T-helper 1 cell (primary cell): ENCODE data around the gene RFTN2.
"Not testable (repeated sequence)": the region's sequence is repeated elsewhere in the genome, so short reads cannot be mapped to it uniquely, and the experiment has no call there.

Experiments used
- DNase-seq, 5 donors: peaks; one replicate each; pipeline ENCODE4 v3.0.0-alpha.2; 2012 to 2020

RFTN2 gene

DNA sequence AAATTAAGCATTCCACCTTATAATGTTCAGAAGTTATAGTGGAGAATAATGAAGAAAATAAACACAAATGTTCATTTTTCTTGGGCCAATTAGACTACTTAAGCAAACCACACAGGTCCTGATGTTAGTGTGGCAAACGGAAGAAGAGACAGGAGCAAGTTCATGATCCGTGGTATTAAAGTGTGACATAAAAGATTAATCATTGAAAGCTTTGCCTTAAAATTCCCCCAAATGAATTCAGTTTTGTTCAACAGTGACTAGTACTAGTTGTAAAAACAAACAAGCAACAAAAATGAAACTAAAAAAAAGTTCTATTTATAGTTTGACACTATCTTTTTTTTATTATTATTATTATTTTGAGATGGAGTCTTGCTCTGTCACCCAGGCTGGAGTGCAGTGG, 73.7 kb downstream of the RFTN2 start:
- DNase-seq: no peak

DNA sequence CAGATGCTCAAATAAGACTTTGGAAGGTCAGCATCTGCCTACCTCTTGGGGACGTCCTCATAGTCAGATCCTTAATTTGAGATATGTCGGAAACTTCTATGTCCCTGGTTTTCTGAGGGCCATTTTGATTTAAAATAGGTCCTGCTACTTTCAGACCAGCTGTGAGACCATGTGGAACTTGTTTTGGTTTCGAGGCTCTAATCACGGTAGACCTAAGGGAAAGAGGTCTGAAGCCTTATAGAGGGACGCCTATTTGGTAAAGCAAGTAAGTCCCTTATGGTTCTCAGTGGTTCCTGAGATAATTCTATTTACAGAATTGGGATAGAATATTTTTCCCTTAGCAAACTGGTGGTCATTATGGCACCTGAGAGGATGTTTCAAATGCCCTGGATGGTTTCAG, 75.1 kb downstream of the RFTN2 start:
- no peak for DNase-seq

DNA sequence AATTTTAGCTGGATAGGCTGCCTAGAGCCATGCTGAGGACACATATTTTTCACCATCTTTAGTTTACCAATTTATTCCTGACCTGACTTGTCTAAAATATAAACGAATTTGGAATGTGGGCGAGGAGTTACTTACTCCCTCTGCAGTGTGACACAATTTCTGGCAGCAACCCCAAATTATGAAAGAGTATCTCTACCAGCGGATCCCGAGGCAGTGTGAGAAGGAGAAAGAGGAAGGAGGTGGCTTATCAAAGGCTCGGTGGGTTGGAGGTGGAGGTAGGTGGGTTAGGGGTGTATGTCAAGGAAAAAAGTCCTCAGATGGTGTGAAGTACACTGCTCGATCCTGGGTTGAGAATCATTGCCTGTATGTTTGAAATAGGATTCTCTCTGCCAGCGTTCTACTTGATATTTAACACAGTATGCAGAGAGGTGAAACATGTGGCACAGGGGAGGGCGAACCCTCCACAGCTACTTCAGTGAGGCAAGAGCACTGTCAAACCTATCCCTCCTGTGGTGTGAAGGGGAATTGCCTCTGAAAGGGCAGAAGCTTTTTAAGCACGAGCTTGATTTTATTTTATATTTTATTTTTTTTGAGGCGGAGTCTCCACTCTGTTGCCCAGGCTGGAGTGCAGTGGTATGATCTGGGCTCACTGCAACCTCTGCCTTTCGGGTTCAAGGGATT, 76.0 kb downstream of the RFTN2 start:
- peak in 2 of 5 donors; percentile 15 to 17 for DNase-seq

DNA sequence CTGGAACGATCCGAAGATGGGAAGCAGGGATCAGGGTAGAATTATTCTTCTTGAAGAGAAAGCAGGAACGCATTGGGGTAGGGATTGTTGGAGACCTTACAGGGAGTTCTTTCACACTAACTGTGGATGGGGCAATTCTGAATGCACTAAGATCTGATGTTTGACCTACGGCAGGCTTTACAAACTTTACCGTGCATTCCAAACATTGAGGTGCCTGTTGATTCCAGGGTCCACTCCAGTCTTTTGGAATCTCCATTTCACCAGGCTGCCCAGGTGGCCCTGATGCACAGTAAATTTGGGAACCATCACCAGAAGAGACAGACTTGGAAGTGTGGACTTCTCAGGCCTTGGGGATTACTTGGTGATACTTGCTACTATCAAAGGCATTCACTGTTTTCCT, 76.9 kb downstream of the RFTN2 start:
- no peak for DNase-seq

DNA sequence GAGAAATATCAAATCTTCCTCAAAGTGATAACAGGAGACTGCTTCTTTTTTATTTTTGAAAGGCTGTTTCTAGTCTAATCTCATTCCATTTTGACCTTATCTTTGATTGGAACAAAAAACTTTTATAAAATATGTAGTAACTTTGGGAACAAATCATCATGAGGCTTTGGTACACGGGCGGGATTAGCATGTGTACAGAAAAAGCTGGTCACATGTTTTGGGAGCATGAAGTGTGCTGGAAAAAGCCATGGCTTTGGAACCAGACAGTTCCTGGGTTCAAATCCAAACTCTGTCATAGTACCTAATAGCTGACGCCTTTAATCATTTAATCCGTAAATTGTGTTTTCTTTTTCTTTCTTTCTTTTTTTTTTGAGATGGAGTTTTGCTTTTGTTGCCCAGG, 78.2 kb downstream of the RFTN2 start:
- DNase-seq: no peak

DNA sequence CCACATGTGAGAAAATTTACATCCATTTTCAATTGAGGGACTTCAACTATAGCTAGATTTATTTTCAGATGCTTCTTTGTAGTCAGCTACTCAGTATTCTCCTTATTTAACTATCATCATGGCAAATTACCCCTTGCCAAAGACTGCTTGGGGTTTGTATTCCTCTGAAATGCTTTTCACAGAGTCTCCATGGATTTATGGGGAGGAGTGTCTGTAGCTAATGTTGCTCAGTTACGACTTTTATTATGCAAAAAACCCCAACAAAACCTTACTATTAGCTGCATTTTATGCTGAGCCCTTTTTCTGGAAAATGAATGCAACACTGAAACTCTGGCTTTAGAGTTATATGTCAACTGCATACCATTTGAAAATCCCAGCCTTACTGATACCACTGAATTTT, 78.6 kb downstream of the RFTN2 start:
- no peak for DNase-seq

DNA sequence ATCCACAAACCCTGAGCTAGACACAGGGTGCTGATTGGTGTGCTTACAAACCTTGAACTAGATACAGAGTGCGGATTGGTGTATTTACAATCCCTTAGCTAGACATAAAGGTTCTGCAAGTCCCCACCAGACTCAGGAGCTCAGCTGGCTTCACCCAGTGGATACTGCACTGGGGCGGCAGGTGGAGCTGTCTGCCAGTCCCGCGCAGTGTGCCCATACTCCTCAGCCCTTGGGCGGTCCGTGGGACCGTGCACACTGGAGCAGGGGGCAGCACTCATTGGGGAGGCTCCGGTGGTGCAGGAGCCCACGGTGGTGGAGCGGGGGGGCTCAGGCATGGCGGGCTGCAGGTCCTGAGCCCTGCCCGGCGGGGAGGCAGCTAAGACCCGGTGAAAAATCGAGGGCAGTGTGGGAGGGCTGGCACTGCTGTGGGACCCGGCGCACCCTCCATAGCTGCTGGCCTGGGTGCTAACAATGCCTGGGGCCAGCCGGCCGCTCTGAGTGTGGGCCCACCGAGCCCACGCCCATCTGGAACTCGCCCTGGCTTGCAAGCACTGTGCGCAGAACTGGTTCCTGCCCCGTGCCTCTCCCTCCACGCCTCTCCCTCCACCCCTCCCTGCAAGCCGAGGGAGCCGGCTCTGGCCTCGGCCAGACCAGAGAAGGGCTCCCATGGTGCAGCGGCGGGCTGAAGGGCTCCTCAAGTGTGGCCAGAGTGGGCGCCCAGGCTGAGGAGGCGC, 83.9 kb downstream of the RFTN2 start:
- DNase-seq: no peak

DNA sequence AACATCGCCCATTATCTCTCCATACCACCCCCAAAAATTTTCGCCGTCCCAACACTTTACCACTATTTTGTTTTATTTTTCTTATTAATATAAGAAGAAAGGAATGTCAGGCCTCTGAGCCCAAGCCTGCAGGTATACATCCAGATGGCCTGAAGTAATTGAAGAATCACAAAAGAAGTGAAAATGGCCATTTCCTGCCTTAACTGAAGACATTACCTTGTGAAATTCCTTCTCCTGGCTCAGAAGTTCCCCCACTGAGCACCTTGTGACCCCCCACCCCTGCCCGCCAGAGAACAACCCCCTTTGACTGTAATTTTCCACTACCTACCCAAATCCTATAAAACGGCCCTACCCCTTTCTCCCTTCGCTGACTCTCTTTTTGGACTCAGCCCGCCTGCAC, 88.1 kb downstream of the RFTN2 start:
- DNase-seq: not testable (repeated sequence)

DNA sequence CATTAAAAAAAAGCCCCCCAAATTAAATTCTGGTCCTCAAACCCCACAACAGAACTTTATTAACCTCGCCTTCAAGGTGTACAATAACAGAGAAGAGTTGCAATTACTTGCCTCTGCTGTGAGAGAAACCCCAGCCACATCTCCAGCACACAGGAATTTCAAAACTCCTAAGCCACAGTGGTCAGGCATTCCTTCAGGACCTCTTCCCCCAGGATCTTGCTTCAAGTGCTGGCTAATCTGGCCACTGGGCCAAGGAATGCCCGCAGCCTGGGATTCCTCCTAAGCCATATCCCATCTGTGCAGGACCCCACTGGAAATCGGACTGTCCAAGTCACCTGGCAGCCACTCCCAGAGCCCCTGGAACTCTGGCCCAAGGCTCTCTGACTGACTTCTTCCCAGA, 95.2 kb downstream of the RFTN2 start:
- not testable (repeated sequence) for DNase-seq

DNA sequence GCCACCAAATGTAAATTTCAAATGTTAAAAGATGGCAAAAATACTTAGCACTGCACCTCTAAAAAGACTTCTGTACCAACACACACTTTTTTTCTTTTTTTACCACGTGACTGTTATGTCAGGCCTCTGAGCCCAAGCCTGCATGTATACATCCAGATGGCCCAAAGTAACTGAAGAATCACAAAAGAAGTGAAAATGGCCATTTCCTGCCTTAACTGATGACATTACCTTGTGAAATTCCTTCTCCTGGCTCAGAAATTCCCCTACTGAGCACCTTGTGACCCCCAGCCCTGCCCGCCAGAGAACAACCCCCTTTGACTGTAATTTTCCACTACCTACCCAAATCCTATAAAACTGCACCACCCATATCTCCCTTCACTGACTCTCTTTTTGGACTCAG, 97.1 kb downstream of the RFTN2 start:
- DNase-seq: not testable (repeated sequence)

DNA sequence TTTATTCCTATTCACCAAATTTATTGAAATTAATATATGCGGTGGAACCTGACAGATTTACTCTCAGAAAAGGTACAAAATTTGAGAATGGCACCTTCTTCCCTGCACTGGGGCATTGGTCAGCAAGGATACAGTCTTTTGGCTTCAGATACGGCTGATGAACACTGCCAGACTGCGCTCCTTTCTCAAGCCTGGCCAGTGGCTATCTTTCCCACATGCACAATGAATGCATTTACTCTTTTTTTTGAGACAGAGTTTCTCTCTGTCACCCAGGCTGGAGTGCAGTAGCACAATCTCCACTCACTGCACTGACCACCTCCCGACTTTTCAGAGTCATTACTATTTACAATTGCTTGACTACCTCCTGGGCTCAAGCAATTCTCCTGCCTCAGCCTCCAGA, 97.9 kb downstream of the RFTN2 start:
- no peak for DNase-seq

DNA sequence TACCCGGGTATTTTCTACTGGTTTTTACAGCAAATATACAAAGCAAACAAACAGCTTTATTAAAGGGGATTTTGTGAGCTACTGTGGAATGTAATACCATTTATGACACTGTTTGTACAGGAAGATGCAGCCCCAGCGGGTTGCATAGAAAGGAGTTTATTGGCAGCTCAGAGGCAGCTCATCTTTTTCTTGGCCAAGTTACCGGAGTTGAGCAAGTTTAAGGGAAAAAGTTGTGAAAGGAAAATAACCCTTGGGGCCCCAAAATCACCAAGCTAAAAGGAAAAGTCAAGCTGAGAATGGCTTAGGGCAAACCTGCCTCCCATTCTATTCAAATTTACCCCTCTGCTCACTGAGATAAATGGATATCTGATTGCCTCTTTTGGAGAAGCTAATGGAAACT, 98.8 kb downstream of the RFTN2 start:
- DNase-seq: no peak

DNA sequence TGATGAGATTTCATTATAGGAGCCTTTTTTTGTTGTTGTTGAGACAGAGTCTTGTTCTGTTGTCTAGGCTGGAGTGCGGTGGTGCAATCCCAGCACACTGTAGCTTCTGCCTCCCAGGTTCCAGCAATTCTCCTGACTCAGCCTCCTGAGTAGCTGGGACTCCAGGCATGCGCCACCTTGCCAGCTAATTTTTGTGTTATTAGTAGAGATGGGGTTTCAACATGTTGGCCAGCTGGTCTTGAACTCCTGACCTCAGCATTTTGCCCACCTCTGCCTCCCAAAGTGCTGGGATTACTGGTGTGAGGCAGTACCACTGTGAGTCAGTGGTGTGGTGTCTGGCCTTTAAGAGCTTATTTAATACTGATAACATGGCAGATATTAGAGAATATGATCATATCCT, 99.4 kb downstream of the RFTN2 start:
- no peak for DNase-seq

DNA sequence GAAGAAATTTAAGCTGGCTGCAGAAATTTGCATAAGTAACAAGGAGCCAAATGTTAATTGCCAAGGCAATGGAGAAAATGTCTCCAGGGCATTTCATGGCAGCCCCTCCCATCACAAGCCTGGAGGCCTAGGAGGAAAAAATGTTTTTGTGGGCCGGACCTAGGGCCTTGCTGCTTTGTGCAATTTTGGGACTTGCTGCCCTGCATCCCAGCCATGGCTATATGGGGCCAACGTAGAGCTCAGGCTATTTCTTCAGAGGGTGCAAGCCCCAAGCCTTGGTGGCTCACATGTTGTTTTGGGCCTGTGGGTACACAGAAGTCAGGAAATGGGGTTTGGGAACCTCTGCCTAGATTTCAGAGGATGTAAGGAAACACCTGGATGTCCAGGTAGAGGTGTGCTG, 101.8 kb downstream of the RFTN2 start:
- DNase-seq: no peak

DNA sequence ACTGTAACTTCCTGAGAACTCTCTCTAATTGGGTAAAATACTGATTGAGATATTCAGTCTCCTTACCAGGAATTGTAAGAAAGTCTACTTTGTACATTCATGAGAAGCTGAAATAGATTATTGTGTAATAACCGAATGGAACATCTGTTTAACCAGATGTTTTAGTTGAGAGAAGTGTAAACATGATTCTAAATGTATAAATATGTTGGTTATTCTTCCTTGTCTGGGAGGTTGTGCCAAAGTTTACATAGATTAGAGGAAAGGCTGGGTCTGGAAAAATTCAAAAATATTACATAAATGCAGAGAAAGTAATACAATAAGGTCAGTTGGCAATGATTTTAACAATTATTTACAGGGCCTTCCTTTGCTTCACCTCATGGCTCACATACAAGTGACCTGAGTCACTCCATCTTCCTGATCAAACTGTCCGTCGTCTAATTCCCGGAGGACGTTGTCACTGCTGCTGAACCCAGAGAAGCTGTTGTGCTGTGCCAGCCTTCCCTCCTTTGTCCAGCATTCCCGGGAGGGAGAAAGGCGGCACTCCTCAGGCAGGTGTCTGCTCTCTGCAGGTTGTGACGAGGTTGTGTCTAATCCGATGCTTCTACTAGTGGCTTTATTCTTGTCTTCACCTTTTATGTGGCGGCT, 103.6 kb downstream of the RFTN2 start:
- no peak for DNase-seq

DNA sequence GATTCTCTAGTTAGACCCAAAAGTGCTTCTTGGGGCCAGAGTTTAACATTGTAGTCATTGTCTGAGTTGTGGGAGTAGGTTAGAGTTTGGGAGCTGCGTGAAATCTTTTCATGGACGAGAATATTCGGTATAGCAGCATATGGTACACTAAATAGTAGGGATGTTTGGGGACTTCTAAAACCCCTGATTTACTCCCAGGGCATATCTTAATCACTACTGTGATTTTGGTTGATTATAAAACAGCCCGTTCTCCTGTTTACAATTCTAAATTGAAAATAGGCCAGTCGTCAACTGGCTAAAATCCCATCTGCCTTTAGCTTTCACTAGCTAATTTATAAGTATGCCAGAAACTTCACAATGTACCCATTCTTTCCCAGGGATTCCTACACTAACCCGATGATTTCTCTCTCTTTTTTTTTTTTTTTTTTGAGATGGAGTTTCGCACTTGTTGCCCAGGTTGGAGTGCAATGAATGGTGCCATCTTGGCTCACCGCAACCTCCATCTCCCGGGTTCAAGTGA, 115.2 kb downstream of the RFTN2 start:
- no peak for DNase-seq

DNA sequence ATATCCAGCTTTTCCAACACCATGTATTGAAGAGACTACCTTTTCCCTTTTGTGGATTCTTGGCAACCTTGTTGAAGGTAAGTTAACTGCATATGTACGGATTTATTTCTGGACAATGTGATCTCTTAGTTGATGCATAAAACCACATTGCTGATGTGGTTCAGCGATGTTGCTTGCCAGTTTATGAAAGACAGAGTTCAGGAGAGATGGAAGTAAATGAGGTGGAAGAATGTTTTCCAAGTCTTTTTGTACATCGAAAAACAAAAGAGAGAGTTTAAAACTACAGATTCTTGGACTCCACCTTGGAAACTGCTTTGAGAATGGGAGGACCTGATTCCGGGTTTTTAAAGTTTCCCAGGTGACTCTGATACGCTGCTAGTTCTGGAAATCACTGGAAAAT, 115.7 kb downstream of the RFTN2 start:
- DNase-seq: no peak

DNA sequence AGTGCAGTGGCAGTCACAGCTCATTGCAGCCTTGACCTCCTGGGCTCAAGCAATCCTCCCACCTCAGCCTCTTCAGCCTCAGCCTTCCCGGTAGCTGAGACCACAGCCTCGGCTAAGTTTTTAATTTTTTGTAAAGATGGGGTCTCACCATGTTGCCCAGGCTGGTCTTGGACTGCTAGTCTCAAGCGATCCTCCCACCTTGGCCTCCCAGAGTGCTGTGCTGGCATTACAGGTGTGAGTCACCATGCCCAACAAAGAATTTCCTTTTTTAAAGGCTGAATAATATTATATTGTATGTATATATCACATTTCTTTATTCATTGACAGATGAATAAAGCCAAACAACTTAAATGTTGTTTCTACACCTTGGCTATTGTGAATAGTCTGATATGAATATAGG, 117.0 kb downstream of the RFTN2 start:
- no peak for DNase-seq

DNA sequence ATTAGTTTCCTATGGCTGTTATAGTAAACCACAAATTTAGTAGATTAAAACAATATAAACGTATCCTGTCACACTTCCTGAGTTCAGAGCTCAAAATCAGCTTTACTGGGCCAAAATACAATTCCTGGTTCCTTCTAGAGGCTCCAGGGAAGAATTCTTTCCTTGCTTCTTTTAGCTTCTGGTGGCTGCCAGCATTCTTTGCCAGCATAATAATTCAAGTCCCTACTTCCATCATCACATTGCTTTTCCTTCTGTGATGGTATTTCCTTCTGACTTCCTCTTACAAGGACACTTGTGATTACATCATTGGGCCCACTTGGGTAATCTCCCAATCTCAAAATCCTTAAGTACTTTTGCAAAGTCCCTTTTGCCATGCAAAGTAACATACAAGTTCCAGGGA, 118.9 kb downstream of the RFTN2 start:
- no peak for DNase-seq

DNA sequence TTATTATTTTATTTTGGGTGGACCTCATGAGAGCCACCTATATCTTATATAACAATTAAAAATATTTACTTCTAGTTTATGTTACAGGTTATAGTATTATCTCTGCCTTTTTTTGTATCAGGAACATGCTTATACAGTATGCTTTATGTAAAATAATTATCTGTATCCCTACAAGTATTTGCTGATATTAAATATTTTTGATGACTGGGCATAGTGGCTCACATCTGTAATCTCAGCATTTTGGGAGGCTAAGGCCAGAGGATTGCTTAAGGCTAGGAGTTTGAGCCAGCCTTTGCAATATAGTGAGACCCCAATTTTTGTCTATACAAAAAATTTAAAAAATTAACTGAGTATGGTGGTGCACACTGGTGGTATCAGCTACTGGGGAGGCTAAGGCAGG, 119.9 kb downstream of the RFTN2 start:
- no peak for DNase-seq

DNA sequence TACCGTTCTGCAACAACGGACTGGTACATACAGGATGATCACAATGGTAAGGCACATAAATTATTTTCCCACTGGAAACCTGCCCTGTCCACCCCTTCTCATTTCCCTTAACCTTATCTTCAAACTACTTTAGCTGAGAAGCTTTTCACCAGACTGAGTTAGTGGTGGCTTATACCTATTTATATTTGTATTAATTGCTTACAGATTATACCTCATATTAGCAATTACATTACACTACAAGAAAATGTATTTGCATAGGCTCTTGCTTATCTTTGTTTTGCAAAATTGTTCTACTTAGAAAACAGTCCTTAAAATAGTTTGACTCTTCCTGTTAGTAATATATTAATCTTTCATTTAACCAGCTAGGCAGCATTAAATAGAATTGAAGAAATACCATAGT, 124.1 kb downstream of the RFTN2 start:
- not testable (repeated sequence) for DNase-seq

DNA sequence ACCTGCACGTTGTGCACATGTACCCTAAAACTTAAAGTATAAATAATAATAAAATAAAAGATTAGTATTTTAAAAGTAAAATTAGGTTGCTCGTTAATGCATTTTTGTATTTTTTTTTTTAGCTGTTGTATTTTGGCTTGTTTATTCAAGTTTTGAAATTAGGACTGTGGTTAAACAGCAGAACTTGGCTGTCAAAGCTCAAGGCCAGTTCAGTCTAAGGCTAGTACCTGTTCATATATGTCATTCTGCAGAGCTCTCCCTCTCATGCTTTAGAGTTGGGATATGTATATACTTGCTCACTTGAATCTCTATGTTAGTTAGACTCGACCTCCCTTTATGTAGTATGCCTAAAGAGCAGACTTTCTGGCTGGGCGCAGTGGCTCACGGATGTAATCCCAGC, 126.8 kb downstream of the RFTN2 start:
- no peak for DNase-seq

DNA sequence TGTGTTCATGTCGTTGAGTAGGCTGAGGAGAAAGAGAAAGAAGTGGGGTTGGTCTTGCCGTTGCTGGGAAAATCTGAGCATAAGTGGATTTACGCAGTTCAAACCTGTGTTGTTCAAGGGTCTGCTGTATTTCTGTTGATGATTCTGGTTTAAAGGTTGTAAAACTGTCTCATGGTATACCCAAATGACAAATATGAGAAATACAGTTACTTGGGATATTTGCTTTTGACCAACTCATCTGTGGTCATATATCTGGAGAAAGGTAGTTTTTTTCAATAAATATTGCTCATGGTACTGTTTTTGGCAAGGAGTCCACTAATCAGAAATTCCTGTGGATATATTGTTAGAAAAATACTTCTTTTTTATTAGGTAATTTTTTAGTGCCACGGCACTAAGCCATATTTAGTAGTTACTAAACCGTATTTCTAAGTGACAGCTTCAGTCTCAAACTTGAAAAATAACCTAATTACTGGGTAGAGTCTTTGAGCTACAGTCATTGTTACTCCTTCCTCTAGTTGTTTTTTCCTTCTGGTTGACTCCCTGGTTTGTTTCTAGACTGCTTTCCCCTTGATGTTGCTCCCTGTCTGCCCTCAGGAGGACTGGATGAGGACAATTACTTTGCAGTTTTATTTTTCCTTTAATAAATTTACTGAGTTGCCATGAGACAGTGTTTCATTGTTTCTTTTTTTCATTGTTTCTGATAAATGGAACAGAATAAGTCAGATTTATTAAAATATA, 128.1 kb downstream of the RFTN2 start:
- no peak for DNase-seq
